ENCODE data around the gene RHOH. TPM values are rescaled to one million over a fixed set of nuclear protein-coding genes. Genes with fewer than 3 reads are reported as not detected.

Gene RHOH
- total and polyA plus RNA-seq, 10 of the 15 experiments (the other 5 are each of a cell fraction or from before 2014, with no cell fraction given): 46.5 to 120 (median 57.9) TPM

GRCh38 chr4:40275065-40275730 lies 78.4 kb downstream of the RHOH start (continued):
- TF ChIP-seq E2F8 (IDR thresholded peaks at IDR 0.05; ENCODE audit: low read depth, partially characterized antibody) (no peak), ZNF207 (IDR thresholded peaks at IDR 0.05; ENCODE audit: borderline replicate concordance) (no peak), ZBTB33 (IDR thresholded peaks at IDR 0.05) (no peak), E4F1 (IDR thresholded peaks at IDR 0.05; ENCODE audit: borderline replicate concordance, partially characterized antibody) (no peak), RAD51 (IDR thresholded peaks at IDR 0.05) (no peak)

Data from GM12878 (cell line).